NCI-H1417 (cell line): ENCODE measurements around the gene EFNB2.

ENCODE experiments used
- DNase-seq, 3 experiments: peaks; one replicate each; lab custom pipeline; 2025; lab: John Stamatoyannopoulos, UW

EFNB2 gene

DNA sequence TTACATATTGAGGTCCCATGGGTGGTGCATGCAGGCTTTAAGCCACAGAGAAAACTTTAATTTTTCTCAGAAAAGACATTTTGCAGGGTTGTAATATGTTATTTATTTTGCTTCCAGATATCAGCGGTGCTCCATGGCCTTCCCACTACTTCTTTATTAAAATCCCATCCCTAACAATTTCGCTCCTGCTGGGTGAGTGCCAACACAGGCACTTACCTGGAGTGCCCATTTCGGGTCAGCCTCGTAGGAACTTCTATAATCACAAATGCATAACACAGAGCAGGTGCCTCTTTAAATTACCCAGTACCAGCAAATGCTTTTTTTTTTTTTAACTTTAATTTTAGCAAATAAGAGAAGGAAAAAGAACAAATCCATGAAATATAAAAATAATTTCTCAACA lies 86.4 kb downstream of the EFNB2 start:
- DNase-seq = peak in 2 of 3 experiments; percentile 49 to 83

GRCh38 chr13:106445996-106446395 lies 89.5 kb downstream of the EFNB2 start:
- DNase-seq = no peak

- peak in 2 of 3 experiments; percentile 9 to 43 for DNase-seq
These were observed 91.7 kb downstream of the EFNB2 start for GRCh38 chr13:106443607-106444322.

GRCh38 chr13:106440866-106441265 lies 94.6 kb downstream of the EFNB2 start:
- DNase-seq = peak; percentile 54 to 87 (median 58)
